Suprapubic skin (tissue), 4 donors: ENCODE measurements around the gene PPIF.

Experiments used
- CTCF ChIP-seq, 2 donors: fragments of 200-600 bp in 1 of 2; fragments of 450-650 bp in 1 of 2; sonication (generic) in 1 of 2; IDR thresholded peaks; one replicate each; pipeline ENCODE4 v1.5.1; 2016 to 2019; ENCODE audit warnings: antibody characterized with exemption in 2 of 2, mild to moderate bottlenecking in 1 of 2, moderate library complexity in 1 of 2
- POLR2A ChIP-seq, 2 donors: fragments of 450-650 bp; IDR thresholded peaks; one replicate each; pipeline ENCODE4 v1.6.1; 2017; ENCODE audit warnings: antibody characterized with exemption in 2 of 2, mild to moderate bottlenecking in 2 of 2, moderate library complexity in 2 of 2
- POLR2AphosphoS5 ChIP-seq, 3 donors: sonication (generic); formaldehyde crosslinking; IDR thresholded peaks; one replicate each; pipeline ENCODE4 v1.6.1; 2017; ENCODE audit warnings: antibody characterized with exemption in 3 of 3

DNA sequence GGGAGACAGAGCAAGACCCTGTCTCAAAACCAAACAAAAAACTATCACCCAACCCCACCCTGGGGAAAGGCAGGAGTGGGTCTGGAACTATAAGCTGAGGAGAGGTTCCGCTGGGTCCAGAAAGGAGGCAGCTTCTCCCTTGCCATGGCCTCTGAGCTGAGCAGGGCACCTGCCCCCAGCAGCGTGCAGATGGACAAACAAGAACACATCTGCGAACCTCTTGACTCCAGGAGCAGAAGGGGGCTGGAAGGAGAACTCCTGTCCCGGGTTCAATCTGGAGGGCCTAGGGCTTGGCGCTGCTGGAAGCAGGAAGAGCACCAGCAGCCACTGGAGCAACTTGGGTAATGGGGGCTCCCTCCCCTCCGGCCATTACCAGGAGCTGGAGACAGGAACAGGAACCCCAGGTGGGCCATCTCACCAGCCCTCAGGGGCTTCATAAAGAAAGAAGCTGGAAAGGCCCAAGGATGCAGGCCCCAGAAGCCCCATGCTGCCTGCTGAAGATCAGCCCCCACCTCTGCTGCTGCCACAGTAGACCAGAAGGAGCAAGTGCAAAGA, 19.0 kb upstream of the PPIF start:
- TF ChIP-seq CTCF (IDR thresholded peaks at IDR 0.05) (no peak), POLR2A (IDR thresholded peaks at IDR 0.05) (no peak), POLR2AphosphoS5 (IDR thresholded peaks at IDR 0.05) (no peak)
